ENCODE measurements around the gene PDE11A.

Gene PDE11A

DNA sequence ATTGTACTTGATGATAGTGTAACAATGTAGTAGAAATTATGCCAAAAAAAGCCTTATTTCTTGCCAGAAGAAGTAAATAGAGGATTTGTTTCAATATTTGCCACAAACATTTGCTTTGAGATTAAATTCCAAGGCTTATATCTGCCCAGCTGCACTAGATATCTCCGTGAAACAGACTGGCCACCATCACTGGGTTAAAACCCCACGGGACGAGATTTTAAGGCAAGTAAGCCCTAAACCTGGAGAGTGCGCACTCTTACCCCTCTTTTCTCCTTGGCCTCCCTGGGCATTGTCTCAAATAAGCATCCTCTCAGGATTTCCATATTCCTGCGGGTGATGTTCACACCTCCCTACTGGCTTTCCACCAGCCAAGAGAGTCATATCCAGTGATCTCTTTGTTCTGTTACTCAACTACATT lies 345.6 kb downstream of the PDE11A start:
- DNase-seq (ENCODE audit: low read depth in 2 of 2) = no peak

DNA sequence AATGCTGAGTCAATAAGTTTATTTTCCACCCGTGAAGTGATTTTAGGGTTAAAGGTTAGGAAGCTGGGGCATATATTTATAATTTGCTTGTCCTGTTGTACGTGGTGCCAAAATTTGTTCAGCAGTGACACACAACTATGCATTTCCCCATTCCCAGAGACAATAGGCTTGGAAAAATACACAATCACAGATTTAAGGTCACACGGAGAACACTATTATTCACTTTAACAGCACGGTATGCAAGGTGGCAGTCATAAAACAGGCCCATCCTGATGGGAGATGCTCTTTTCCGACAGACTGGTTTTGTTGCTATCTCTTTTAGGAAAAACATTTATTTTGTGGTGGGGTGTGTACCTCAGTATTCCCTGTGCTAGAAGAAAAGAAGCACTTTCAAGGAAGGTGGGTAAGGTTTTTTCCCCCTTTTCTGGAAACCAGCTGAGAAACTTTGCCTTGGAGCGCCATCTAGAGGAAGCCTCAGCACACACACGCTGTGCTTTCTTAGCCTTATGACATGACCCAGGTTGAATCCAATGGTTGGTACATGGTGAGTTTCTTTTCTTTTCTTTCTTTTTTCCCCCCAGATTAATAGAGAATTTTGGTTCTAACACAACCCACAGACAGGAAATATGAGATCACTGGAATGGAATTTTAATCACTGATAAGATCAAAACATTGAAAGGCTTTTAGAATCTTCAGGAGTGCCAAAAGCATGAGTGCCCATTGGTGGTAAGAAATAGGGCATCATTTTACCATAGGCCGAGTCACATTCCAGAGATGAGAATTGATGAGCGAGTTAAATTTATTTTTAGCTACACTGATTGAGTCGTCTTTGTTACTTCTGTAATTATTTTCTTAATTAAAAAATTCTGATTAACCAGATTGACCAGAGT lies 347.9 kb downstream of the PDE11A start:
- DNase-seq (ENCODE audit: low read depth in 2 of 2) = peak; percentile 14 to 24

DNA sequence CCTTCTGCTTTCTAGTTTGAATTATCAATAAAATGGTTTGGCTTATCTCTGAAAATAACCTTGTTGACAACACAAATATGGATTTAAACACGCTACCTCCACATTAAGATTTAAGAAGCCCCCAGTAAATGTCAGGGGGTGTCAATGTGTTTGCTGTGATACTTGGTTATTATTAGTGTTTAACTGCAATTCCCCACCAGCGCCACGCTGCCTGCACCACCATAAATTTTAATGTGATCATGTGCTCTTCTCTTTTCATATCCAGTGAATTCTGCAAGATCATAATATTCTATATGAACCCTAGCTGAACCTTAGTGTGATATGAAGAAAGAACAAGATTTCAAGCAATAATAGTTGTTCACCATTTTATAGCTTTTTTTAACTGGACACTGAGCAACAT lies 349.3 kb downstream of the PDE11A start:
- no peak for DNase-seq (ENCODE audit: low read depth in 2 of 2)

DNA sequence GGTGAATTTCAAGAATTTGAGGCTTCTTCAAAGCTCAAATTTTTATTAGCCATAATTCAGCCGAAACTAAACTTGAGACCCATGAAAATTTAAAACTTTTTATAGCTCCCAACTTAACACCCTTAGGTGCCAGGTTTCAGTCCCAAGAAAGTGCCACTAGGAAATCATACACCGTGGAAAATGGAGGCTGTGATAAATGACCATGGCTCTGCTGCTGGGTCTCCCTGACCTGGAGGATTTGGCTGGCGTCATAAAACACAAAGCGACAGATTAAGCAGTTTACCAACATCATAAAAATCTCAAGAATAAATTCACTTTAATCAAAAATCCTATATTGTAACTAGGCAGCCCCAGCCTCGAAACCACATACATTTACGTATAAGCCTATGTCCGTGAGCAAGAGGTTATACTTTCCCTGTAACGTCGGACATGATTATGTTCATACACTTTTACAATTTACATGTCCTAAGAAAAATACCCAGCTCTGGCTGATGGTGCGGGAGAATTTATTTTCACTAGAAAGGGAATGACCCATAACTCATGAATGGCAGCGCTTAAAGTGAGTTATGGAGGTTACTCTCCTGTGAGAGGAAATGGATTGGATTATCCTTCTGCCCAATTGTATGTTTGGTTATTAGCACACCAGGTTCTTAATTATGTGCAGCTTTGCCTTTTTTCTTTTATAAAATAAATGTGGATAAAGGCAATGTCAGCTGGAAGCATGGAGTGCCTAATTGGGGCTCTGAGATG lies 350.6 kb downstream of the PDE11A start:
- DNase-seq (ENCODE audit: low read depth in 2 of 2) = no peak

DNA sequence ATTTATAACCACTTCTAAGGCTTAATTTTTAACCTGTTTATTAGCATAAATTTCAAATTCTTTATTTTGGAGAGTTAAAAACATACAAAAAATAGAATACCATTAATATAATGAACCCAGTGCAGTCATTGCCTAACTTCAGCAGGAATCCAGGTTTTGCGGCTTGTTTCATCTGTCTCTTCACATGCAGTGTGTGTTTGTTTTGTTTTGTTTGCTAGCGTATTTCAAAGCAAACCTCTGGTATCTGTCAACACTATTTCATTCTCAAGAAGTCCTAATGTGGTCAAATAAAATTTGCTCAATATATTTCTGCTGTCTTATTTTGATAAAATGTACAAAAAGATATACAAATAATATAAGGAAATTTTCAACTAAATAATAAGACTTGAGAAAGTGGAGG lies 351.5 kb downstream of the PDE11A start:
- DNase-seq (ENCODE audit: low read depth in 2 of 2) = no peak

DNA sequence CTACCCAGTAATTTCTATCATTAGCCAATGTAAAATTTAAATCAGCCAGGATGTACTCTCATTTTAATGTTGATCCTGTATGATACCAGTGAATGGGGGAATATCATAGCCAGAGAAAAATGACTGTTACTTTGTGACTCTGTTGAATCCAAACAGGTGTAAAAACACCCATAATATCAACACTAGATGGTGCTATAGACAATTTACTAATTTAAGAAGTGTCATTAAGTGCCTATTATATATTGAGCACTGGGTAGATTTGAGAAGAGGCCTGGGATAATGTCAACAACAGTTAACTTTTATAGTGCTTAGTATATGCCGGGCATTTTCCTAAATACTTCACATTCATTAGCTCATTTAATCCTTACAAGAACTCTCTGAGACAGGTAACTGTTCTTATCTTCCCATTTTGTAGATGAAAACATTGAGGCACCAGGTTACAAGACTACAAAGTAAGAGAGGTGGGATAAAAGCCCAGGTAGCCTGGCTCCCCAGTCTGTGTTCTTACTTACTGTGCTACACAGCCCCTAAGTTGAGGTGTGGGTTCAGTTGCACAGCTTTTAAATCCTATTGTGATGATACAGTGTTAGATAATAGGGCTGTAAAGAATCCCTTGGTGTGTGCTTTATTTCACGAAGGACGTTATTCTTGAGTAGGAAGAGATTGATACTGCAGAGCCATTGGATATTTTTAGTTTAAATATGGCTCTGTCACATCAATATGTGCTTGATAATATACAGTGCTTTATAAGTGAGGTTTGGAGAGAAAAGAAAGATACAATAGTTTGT lies 354.6 kb downstream of the PDE11A start:
- no peak for DNase-seq (ENCODE audit: low read depth in 2 of 2)

DNA sequence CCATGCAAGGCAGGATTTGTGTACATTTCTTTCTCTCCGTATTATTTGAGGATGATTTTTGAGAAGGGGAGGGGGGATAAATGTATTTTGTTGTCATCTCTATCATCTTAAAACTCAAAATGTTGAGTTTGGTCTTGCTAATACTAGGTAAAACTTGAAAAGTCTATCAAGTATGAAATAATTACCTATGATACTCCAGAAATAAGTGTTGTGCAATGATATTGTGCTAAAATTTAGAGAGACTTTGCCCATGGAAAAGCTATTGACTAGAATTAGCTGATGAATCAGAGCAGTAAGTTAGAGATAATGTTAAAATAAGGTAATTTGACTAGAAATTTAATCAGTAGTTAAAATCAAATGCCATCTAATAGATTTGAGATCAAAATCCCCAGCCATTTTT lies 356.1 kb downstream of the PDE11A start:
- DNase-seq (ENCODE audit: low read depth in 2 of 2) = no peak

DNA sequence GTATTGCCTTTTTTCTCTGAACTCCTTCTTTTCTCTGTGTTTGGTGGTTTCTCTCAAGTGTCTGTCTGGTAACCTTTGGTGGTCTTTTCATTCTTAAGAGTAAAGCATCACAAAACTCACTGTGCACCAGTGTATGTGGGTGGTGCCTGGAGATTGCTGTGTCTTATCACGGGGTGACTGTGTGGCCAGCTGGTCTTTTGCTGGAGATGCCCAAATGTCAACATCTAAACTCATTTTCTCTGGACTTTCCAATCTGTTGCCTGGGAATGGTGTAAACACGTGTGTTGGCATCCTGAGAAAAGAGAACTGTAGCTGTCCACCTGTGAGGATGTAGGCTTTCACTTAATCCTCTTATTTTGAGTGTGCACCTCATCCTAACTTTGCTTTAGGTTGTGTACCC lies 356.8 kb downstream of the PDE11A start:
- DNase-seq (ENCODE audit: low read depth in 2 of 2) = no peak

DNA sequence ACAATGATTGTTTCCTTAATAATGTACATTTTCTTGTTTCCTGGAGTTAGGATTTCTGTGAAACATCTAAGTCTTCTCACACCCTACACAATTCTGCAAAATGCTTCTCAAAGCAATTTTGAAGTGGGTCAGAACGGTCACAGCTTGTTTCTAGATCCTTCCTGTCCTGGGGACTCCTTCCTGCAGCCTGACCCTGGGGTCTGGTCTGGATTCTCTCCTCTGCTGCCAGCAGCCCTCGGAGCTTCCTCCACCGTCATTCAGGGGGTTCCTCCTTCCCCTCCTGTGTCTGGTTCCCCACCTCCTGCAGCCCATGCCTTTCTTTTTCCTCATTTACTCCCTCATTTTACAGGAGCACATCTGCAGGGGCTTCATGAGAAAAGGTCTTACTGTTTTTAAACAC lies 357.9 kb downstream of the PDE11A start:
- no peak for DNase-seq (ENCODE audit: low read depth in 2 of 2)

DNA sequence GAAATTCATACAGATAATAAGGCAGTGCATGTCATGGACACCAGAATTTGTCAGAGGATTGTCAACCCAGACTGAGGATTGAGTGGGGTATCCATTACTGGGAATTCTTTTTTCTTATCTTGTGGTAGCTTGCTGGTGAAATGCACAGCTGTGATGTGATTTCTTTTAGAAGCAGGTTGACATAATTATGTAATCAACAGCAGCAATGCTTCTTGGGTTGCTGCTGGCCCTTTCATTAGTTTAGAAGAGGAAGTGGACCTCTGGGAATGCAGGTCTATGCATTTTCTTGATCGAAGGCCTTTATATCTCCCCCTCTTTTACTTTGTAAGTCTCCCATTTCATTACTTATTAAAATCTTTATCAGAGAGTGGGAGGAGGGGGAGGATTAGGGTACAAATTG lies 360.1 kb downstream of the PDE11A start:
- DNase-seq (ENCODE audit: low read depth in 2 of 2) = no peak

DNA sequence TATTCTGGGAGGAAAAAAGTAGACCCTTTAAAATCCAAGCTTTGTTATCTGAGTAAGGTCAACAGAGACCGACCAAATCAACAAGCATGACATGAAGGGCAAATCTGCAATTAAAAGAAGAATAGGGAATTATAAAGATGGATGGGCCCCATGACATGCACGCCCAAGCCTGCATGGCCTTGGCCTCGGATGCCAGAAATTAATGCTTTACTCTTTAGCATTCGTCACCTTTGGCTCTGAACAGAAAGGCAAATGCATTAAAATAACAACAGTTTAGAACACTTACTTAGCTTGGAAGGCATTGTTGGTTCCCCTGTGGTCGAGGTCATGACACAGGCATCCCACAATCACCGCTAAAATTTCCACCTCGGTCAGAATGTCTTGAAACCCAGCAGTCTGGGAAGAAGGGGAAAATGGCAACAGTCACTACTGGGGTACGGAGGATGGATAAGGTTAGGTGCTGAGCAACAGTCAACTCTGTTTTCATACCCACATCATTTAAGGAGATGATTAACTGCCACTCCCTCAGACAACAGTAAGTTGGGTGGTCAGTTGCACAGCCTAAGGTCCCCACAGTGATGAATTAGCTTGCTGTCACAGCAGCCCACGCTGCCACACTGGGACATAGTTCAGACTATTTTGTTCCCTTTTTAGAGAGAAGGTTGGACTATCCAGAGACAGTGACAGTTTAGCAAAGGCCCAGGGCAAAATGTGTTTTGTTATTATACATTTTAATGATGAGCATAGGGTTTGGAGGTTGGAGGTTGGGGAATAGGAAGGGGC lies 360.9 kb downstream of the PDE11A start:
- DNase-seq (ENCODE audit: low read depth in 2 of 2) = no peak

DNA sequence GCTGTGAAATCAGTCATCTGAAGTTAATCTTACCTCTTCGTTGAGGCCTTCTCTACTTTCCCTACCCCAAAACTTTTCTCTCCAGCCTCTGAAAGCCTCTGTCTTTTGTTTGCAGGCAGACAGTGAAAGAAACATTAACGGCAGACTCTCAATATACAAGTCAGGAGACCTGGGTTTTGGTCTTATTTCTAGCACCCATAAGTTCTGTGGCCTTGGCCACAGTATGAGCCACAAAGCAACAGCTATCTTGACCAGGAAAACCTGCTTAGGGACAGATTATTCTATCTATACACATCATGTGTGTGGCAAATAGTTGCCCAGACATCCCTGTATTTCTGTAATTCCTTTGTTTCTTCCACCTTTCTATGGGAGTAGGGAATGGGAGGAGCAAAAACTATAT lies 361.7 kb downstream of the PDE11A start:
- no peak for DNase-seq (ENCODE audit: low read depth in 2 of 2)

DNA sequence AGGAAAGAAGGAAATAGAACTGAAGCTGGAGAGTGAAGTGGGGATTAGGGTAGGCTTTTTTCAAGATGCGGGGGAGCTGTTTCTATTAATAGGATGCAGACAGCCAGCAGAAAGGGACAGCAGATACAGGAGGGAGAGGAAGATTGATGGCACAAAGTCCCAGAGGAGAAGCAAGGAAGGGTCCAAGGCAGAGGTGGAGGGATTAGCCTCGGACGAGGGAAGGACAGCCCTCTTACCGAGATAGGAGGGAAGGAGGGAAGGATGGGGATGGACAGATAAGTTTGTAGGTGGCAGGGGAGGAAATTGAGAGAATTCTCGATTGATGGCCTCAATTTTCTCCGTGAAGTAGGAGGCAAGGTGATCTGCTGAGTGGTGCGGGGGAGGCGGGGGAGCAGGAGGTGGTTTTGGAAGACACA lies 362.6 kb downstream of the PDE11A start:
- no peak for DNase-seq (ENCODE audit: low read depth in 2 of 2)

DNA sequence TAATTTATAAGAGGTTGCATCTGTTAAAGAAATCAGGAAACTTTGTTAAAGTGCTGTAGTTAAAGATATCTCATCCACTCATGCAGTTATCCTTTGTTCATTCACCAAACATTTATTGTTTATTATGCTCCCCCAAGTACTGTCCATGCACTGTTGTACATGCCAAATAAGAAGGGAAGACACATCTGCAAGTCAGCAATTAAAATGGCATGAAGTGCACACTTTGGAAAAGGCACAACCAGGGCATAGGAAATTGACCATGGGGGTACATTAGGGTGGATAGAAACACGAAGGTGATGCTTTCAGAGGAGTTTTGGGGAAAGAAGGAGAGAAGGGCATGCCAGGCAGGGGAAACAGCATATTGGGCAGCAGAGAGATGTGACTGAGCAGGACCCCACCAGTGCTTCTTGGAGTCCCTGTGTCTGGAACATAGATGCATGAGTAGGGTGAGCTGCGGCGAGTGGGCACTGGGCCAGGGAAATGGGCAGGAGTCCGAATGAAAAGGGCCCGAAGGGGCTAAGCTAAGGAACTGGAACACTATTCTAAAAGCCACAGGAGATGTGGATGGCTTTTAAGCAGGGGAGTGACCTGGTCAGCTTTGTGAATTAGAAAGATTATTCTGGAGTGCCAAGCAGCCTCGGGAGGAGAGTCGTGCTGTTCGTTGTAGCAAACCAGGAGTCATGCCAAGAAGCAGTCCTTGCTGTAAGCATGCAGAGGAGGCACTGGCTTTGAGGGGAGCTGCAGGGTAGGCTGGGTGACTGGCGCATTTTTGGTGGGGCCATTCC lies 363.7 kb downstream of the PDE11A start:
- DNase-seq (ENCODE audit: low read depth in 2 of 2) = no peak

DNA sequence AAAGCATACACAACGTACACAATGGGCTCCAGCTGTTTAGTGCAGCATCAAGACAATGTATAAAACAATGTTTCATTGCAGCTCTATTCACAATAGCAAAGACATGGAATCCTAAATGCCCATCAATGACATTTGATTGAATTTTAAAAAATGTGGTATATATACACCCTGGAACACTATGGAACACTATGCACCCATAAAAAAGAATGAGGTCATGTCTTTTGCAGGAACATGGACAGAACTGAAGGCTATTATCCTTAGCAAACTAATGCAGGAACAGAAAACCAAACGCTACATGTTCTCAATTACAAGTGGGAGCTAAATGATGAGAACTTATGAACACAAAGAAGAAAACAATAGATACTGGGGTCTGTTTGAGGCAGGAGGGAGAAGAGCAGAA lies 364.5 kb downstream of the PDE11A start:
- DNase-seq (ENCODE audit: low read depth in 2 of 2) = no peak

DNA sequence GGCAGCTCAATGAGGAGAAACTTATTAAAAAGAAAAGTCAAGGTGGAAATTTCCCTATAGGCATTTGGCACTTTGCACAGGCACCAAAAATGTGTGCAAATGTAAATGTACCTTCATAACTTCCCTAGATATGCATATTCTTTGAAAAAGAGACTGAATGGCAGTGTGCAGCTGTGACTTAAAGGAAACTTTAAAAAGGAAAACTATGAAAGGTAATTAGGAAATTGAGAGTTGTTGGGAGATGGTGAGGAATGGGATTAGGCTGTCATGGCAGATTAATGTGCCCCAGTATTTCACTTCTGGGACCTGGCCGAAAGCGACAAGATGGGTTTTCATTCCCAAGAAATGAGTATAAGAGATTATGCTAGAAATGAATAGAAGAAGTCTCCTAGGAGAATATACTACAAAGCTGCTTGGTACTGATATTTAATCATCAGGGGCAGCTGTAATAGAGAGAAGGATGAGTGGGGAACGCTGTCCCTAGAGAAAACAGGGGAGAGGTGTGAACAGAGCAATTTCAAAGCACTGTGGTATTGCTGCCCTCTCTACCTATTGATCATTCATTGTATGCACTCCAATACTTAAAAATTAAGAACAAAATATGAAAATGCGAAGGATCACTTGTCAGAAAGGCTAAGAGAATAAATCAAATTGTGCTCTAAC lies 366.9 kb downstream of the PDE11A start:
- no peak for DNase-seq (ENCODE audit: low read depth in 2 of 2)

DNA sequence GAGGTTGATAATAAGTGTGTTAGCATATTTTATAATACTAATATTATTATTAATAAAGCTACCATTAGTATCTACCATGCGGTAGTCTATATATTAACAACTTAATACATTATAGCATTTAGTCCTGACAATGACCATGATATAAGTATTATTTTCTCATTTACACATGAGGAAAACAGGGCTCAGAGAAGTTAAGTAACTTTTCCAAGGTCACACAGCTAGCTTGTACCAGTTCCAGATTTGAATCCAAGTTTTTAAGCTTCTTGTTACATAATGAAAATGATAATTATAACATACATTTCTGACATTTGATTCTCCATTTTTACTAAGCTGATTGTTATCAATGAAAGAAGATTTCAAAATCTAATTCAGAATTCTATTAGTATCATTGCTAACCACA lies 369.4 kb downstream of the PDE11A start:
- no peak for DNase-seq (ENCODE audit: low read depth in 2 of 2)

DNA sequence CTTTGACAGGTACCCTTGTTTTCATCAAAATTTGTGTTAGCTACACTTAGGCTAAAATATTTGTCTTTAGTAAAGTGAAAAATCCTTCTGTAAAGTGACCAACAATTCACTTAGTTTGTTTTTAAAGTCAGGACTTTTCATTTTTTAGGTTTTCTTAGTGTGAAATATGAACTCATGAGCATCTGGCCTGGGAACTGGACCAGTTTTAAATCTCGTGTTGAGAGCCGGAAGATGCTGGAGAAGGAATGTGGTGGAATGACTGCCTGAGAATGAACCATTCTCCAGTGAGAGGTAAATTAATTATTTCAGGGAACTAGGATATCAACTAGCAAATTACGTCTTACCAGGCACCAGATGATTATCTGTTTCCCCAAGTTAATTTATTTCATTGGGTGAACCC lies 374.3 kb downstream of the PDE11A start:
- no peak for DNase-seq (ENCODE audit: low read depth in 2 of 2)

DNA sequence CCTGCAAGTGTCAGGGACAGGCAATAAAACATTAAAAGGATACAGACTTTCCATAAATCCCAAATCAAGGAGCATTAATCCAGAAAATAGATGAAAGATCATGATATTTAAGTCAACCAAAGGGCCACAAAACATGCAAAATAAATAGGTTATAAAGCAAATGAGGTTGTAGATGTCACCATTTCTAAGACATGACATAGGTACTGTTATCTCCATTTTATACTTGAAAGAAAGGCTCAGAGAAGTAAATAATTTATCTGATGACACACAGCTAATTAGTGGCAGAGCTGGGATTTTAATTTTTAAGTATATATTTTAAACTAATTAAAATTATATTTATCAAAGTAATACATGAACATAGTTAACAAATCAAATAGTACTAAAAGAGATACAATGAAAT lies 378.2 kb downstream of the PDE11A start:
- DNase-seq (ENCODE audit: low read depth in 2 of 2) = no peak

DNA sequence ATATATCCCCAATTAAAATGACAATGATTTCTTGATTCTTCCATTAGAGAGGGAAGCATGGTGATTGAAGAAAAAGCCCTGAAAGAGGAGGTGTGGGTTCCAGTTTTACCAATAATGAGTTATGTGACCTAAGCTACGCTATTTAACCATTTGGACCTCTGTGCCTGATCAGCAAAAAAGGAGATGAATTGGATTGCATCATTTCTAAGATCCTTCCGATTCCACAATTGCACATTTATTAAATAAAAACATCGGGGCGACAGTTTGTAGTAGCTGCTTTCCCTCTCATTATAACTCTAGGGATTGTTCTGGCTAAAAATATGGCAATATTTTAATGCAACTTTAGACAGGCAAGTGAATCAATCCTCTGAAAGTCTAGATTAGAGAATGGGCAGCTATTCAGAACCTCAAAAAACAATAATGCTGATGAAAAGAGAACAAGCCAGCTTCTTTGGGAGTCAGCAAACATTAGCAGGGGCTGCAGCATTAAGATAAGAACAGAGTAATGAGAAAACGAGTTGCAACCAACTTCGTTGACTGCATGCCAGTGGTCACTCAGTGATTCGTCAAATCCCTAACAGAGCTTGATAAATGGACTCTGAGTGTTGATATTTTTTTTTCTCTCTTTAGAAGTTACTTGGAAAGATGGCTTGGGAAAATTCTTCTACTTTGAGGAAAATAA lies 378.8 kb downstream of the PDE11A start:
- DNase-seq (ENCODE audit: low read depth in 2 of 2) = no peak
